ENCODE measurements around the gene ZNF358.

DNA sequence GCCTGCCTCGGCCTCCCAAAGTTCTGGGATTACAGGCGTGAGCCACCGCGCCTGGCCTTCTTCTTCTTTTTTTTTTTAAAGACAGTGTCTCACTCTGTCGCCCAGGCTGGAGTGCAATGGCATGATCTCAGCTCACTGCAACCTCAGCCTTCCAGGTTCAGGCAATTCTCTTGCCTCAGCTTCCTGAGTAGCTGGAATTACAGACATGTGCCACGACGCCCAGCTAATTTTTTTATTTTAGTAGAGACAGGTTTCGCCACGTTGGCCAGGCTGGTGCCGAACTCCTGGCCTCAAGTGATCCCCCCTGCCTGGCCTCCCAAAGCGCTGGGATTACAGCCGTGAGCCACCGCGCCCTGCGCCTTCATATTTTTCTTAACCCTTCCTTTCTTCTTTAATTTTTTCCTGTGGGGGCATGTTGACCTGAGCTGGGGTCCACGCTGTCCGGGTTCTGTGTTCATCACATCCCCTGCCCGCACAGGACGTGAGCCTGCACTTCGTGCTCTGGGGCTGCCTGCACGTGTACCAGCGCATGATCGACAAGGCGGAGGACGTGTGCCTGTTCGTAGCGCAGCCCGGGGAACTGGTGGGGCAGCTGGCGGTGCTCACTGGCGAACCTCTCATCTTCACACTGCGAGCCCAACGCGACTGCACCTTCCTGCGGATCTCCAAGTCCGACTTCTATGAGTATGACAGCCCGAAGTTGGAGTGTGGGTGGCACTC is 33.7 kb downstream of the ZNF358 start:
- TF ChIP-seq, protein P1, sequence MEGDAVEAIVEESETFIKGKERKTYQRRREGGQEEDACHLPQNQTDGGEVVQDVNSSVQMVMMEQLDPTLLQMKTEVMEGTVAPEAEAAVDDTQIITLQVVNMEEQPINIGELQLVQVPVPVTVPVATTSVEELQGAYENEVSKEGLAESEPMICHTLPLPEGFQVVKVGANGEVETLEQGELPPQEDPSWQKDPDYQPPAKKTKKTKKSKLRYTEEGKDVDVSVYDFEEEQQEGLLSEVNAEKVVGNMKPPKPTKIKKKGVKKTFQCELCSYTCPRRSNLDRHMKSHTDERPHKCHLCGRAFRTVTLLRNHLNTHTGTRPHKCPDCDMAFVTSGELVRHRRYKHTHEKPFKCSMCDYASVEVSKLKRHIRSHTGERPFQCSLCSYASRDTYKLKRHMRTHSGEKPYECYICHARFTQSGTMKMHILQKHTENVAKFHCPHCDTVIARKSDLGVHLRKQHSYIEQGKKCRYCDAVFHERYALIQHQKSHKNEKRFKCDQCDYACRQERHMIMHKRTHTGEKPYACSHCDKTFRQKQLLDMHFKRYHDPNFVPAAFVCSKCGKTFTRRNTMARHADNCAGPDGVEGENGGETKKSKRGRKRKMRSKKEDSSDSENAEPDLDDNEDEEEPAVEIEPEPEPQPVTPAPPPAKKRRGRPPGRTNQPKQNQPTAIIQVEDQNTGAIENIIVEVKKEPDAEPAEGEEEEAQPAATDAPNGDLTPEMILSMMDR (IDR thresholded peaks at IDR 0.05; ENCODE audit: insufficient read depth, low read depth, low read length): no peak
- TF ChIP-seq EZH2 (IDR thresholded peaks at IDR 0.05; ENCODE audit: insufficient read depth, low read length): no peak
